NCI-H1930 (cell line): ENCODE results near the gene D2HGDH.
"Not testable (repeated sequence)": the region's sequence is repeated elsewhere in the genome, so short reads cannot be mapped to it uniquely, and the experiment has no call there.

Source experiments
- DNase-seq, 2 experiments: peaks; one replicate each; lab custom pipeline; 2025; lab: John Stamatoyannopoulos, UW

Gene D2HGDH

DNA sequence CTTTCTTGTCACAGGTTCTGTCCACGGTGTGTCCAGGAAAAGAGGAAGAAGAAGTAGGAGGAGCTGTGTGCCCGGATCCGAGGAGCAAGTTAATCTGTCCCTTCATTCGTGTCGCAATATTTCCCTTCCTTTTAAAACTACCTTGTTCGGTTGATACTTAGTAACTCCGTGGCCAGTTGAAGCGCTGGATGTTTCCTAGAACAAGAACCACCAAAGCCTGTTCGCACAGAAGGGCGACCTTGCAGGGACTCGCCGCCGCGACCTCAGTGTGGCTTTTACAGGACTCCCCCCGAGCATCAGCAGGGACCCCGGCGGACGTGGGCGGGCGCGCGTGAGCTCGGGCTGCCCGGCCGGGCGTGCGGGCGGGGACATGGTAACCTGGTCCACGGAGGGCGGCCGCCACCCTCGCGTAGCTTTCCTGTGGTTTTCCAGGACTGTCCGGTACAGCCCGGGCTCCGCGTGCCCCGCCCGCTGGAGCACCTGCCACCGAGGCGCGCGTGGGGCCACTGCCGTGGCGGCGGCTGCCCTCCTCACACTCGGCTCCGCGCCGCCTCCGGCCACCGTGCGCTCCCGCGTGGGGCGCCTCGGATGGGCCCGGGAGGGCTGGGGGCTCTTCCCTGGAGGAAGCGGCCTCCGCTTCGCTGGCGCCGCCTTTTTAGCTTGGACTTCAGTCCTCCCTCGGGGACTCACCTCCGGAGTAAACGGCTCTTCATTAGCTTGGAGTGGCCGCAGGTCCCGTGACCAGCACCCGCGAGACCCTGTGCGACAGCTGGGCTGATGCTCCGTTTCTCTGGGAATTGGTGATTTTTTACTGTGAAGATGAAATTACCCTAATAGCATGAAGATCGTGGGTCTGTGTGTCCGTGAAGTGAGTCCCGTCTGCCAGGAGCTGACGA lies 9.2 kb upstream of the D2HGDH start:
- DNase-seq: no peak

DNA sequence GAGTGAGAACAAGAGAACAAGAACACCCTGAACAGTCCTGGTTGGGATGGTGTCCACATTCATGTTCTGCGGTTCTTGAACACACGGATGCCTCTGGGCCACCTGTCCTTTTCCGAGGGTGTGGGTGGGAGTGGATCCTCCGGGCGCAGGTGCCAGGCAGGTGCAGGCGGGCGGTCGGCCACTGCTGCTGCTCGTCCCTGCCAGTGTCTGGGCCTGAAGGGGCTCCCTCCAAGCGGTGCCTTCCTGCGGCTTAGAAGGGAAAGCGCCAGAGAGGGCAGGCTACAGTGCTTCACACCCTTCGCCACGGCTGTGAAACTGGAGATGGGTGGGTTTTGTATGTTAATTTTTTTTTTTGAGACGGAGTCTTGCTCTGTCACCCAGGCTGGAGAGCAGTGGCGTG lies 8.0 kb upstream of the D2HGDH start:
- DNase-seq: no peak

DNA sequence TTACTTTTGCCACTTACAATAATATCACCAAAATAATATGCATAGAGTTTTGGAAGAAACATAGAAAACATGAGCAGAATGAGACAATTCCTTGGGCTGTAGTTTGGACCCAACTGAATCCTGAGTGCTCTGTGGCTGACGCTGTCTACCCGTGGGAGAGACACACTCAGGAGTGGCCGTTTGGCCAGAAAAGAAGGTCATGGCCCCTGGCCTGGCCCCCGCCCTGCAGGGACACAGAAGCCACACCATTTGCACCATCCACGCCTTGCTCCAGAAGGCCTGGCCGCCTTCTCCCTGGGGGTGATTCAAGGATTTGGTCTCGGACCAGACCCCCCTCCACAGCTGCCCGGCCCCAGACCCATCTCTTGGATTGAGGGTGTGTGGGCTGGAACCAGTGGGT lies 6.4 kb upstream of the D2HGDH start:
- DNase-seq: no peak

DNA sequence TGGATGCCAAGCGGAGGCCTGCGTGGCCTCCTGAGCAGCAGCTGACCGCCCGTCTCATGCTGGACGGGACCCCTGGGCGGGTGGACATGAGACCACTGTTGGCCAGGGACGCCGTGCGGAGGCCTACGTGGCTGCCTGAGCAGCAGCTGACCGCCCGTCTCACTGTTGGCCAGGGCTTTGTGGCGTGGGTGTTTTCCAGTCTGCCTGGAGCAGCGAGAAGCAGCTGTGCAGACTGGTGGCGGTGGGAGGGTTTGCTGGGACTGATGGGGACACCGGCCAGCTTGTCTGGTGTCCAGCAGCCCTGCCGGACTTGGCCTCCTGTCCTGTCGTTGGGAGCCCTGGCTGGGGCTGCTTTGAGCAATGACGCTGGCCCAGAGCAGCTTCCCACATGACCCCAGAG lies 5.8 kb upstream of the D2HGDH start:
- DNase-seq: no peak

DNA sequence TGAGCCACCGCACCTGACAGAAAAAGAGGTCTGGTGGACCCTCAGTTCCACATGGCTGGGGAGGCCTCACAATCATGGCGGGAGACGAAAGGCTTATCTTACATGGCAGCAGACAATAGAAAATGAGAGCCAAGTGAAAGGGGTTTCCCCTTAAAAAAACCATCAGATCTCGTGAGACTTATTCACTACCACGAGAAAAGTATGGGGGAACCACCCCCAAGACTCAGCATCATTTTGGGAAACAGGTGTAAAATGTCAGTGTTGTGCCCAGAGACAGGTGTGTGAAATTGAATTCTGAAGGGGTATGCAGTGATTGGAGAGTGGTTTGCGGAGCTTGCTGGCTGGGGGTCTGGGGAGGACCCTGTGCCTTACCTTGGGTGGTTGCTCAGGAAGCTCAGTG lies 4.6 kb upstream of the D2HGDH start:
- DNase-seq: no peak

DNA sequence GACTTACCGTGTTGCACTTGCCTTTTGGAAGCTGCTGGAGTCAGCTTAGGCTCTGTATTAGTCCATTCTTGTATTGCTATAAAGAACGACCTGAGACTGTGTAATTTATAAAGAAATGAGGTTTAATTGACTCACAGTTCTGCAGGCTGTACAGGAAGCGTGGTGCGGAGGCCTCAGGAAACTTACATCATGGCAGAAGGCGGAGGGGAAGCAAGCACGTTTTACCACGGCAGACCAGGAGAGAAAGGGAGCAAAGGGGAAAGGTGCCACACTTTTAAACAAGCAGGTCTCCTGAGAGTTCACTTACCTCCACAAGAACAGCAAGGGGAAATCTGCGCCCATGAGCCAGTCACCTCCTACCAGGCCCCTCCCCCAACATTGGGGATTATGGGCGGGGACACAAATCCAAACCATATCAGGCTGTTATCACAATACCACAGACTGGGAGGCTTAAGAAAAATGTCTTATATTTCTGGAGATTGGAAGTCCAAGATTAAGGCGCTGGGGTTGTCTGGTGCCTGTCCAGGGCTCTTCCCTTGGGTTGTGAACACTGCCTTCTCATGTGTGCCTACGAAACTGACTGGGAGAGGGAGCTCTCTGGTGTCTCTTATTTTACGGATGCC lies 3.6 kb upstream of the D2HGDH start:
- no peak for DNase-seq

DNA sequence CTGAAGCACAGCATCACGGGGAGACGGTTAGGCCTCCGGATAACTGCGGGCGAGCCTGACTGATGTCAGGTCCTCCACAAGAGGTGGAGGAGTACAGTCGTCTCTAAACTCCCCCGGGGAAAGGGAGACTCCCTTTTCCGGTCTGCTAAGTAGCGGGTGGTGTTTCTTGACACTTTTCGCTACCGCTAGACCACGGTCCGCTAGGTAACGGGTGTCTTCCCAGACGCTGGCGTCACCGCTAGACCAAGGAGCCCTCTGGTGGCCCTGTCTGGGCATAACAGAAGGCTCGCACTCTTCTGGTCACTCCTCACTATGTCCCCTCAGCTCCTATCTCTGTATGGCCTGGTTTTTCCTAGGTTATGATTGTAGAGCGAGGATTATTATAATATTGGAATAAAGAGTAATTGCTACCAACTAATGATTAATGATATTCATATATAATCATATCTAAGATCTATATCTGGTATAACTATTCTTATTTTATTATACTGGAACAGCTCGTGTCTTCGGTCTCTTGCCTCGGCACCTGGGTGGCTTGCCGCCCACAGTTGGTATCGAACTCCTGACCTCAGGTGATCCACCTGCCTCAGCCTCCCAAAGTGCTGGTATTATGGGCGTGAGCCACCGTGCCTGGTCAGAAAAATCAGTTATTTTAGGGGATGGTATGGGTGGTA lies 1.8 kb upstream of the D2HGDH start:
- DNase-seq: not testable (repeated sequence)

DNA sequence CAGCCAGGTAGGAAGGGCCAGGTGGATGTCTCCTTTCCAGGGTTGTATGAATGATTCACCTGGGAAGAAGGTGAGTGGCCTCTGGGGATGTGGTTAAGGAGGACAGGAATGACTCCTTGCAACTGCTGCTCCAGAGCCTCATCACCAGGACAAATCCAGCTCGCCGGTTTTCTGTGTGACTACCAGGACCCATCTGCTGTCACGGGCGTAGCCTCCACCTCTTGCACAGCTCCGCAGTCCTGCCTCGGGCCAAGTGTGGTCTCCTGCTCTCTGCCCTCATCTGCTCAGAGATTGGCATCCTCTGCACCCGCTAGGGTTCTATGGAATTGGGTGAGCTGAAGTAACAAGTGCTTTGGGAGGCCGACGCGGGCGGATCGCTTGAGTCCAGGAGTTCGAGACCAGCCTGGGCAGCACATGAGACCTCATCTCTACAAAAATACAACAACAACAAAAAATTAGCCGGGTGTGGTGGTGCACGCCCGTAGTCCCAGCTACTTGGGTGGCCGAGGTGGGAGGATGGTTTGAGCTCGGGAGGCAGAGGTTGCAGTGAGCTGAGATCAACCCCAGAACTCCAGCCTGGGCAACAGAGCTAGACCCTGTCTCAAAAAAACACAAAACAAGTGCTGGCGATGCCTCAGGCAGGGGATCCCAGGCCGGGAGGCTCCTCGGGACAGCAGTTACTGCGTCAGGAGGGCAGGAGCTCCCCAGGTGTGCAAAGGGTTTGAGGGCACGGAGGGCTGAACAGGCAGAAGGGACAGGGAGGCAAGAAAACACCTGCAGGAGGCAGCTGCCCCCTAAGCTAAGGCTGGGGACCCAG lies 831 bp upstream of the D2HGDH start:
- no peak for DNase-seq

DNA sequence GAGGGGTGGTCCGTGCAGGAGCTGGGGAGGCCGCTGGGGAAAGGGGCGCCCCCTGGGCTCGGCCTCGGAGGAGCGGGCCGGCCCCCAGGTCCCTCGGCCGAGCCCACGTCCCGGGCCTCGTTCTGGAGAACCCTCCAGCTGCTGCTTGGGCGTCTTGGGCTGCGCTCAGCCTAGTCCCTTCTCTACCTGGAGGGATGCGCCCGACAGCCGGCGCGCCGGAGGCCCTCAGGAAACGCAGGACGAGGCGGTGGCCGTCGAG lies 293 bp upstream of the D2HGDH start:
- DNase-seq: no peak

DNA sequence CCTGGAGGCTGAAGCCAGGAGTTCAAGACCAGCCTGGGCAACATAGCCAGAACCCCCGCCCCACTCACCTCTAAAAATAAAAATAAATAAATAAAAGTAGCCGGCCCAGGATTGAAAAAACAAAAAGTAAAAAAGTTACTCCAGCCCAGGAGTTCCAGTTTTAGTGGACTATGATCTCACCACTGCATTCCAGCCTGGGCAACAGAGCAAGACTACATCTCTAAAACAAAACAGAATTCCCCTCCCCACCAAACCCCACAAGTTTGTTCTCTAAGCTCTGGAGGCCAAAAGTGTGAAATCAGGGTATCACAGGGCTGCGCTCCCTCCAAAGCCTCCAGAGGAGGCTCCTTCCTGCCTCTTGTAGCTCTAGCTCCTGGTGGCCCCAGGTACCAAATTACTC lies 1.7 kb downstream of the D2HGDH start:
- DNase-seq: no peak

DNA sequence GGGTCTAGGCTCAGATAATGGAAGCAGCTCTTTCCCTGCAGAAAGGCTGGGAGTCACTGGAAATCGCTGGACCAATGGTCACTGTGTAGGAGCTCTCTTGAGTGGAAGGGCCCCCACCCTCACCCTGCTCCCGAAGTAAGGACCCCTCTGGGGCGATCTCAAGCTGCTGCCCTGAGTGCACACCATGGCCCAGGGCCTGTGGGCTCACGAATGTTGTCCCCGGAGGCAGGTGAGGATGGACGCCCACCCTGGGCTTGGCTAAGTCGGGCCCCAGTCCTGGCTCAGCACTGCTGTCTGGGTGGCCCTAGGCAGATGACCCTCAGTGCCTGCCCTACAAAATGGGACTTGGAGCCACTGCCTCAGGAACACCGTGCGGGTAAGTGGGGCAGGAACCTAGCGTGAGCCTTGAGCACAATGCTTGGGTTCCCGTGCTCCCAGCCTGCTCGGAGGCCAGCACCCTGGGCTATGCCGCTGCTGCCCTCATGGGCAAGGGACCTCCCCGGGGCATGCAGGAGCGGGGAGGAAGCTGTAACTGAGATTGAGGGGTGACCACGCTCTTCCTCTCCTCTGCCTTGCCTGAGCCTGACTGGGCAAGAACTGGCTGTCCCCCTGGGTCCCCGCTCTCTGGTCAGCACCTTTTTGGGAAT lies 3.7 kb downstream of the D2HGDH start:
- no peak for DNase-seq

DNA sequence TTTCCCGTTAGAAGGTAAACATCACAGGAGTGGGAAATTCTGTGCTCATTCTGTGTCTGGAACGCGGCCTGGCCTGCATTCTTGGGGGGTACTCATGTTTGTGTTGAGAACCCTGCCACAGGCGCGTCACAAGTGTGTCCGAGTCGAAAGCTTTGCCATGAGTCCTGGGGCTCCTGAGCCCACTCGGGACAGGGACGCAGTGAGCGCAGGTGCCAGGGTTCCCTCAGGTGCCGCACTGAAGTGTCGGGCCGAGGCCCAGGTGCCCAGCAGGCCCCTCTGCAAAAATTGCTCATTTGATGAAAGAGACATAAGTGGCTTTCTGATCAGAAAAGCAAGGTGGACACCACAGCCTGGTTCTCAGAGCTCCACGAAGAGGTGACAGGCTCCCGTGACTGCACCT lies 4.7 kb downstream of the D2HGDH start:
- no peak for DNase-seq

DNA sequence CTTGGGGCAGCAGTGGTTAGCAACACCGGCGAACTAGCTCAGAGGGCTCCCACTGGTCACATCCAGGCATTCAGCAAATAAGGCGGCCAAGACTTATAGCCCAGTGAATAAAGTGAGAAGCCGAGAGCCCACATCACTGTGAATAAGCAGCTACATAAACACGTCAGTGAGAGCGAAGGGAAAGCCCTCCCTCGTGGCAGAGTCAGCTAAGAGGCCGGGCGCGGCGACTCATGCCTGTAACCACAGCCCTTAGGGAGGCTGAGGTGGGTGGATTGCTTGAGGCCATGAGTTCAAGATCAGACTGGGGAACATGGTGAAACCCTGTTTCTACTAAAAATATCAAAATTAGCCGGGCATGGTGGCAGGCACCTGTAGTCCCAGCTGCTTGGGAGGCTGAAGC lies 5.2 kb downstream of the D2HGDH start:
- DNase-seq: no peak

DNA sequence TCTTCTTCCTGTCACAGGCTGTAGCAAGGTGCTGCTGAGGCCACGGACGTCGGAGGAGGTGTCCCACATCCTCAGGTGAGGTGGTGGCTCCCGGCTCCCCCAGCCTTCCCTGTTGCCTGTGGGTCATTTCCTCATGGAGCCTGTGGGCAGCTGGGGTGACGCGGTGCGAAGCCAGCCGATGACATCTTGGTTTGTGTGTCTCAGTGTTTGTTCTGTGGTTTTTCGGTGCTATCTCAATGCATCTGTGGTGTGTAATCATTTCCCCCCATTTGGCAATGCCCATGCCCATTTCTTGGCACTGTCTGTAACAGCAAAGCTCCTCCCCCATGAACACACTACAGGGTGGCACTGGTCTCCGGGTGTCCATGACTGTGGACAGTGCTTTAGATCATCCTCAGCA lies 6.6 kb downstream of the D2HGDH start:
- DNase-seq: no peak

DNA sequence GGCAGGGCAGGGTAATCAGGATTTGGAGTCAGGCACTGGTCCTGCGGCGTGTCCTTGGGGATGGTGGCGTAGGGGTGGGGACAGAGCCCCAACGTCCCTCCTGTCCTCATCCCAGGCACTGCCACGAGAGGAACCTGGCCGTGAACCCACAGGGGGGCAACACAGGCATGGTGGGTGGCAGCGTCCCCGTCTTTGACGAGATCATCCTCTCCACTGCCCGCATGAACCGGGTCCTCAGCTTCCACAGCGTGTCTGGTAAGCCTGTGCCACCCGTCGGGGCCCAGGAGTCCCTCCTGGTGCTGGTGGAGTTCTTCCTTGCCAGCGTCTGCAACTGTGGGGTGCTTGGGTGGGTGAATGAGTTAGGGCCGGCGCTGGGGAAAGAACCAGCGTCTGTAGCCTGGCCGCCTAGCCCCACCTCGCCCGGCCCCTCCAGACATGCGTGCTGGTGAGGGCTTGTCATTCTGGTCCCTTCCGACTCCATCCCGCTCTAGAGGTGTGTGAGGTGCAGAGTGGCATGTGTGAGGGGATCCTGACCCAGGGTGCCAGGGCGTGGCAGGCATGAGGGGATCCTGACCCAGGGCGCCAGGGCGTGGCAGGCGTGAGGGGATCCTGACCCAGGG lies 8.0 kb downstream of the D2HGDH start:
- no peak for DNase-seq

DNA sequence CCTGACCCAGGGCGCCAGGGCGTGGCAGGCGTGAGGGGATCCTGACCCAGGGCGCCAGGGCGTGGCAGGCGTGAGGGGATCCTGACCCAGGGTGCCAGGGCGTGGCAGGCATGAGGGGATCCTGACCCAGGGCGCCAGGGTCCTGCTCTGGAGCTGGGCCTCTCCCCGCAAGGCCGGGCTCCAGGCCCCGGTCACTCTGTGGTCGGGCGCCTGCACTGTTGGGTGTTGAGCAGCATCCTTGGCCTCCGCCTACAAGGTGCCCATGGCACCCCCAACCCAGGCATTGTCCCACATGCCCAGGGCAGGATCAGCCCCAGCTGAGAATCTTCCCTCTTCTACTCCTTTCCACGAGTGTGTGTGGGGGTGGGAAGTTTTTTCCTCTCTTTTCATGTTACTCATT lies 8.6 kb downstream of the D2HGDH start:
- not testable (repeated sequence) for DNase-seq

DNA sequence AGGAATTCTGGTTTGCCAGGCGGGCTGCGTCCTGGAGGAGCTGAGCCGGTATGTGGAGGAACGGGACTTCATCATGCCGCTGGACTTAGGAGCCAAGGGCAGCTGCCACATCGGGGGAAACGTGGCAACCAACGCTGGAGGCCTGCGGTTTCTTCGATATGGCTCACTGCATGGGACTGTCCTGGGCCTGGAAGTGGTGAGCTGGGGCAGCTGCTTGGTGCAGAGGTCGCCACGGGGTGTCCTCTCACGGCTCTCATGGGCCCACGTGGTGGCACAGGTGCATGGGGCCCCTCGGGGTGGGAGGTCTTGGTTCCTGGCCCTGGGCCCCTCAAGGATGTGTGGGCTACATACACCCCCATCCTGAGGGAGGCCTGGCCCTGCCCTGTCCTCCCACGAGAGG lies 9.2 kb downstream of the D2HGDH start:
- no peak for DNase-seq

DNA sequence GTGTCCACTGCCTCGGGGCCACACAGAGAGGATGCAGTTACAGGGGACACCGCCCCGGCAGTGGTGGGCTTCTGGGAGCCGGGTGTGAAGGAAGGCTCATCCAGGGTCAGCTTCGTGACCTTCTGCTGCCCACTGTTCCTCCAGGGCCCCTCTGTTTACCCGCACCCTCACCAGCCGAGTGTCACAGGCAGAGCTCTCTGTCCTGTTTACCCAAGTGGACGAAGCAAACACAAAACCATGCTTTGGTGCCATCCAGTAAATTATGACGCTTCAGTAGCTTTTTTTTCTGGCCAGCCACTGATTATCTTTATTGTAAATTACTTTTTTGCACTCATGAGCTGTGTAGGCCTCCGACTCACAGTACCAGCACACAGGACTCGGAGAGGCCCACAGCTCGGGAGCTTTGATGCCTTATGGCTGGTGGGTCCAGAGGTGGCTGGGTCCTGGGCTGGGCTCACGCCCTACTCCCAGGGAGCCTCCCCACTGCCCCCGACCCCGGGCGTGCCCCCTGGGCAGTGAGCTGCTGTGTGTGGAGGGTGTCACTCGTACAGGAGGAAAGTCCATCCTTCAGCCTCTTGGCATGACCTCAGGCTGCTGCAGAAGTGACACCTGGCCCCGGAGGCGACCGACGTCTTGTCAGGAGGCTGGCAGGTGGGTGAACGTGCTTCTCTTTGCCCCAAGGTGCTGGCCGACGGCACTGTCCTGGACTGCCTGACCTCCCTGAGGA lies 9.8 kb downstream of the D2HGDH start:
- no peak for DNase-seq

DNA sequence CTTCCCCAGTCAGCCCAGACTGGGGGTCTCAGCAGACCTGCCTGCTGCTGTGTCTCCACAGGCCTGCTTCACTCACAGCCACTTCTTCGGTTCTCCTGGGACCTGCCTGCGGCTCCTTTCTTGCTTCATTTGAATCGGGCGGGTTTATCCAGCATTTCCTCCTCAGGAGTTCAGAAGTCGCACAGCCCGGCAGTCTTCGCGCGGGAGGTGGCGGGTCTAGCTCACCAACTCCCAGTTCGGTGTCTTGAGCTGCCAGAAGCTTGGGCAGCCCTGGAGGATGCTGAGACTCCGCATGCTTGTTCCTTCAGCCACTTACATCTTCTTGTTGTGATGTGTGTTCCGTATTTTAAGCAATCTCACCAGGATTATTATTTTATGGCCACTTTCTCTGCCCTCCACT lies 10.8 kb downstream of the D2HGDH start:
- DNase-seq: no peak

DNA sequence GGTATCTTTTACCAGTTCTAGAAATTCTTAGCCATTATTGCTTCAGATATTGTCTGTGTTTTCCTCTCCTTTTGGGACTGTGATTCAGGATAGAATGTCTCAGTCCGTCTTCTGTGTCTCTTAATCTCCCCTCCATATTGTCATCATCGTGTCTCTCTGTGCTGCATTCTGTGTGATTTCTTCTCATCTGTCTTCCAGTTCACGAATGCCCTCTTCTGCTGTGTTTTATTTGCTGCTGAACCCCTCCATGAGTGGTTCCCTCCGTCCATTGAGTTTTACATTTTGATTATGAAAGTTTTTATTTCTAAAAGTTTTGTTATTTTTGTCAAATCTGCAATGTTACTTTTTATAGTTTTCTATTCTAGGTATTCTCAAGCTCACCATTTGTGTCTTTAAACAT lies 11.7 kb downstream of the D2HGDH start:
- no peak for DNase-seq
